Activated CD8-positive, alpha-beta memory T cell treated with anti-CD3 and anti-CD28 coated beads for 48 hours (primary cell): Measurements from ENCODE around the gene KPNA1.
"Not testable (repeated sequence)": the region's sequence is repeated elsewhere in the genome, so short reads cannot be mapped to it uniquely, and the experiment has no call there.

ENCODE experiments used
- DNase-seq, 3 experiments: peaks; one replicate each; pipeline ENCODE4 v3.0.0-alpha.2; 2020; ENCODE audit warnings: low read depth in 2 of 3, low spot score in 2 of 3

The KPNA1 gene

DNA sequence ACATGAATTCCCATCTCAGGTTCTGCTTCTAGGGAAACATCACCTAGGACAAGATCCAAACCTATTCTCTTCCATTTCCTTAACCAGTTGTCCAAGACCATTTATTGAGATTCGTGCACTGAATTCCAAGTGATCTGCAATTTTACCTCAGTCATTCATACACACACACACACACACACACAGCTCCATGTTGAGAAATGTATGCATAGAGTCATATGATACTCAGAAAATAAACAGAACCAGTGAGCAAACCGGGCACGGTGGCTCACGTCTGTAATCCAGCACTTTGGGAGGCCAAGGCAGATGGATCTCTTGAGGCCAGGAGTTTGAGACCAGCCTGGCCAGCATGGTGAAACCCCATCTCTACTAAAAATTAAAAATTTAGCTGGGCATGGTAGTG, 6.1 kb upstream of the KPNA1 start:
- no peak for DNase-seq

DNA sequence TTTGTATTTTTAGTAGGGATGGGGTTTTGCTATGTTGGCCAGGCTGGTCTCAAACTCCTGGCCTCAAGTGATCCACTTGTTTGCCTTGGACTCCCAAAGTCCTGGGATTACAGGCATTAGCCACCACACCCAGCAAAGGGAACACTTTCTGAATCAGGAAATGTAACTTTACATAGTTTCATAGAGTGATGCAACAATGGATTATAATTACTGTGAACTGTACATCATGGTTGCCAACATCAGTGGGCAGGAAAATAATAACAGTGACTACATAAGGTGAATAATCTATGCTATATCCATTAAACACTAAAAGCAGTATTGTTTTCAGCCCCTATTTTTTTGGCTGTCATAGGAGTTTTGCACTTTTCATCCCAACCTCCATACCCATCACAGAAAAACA, 5.0 kb upstream of the KPNA1 start:
- DNase-seq = no peak

DNA sequence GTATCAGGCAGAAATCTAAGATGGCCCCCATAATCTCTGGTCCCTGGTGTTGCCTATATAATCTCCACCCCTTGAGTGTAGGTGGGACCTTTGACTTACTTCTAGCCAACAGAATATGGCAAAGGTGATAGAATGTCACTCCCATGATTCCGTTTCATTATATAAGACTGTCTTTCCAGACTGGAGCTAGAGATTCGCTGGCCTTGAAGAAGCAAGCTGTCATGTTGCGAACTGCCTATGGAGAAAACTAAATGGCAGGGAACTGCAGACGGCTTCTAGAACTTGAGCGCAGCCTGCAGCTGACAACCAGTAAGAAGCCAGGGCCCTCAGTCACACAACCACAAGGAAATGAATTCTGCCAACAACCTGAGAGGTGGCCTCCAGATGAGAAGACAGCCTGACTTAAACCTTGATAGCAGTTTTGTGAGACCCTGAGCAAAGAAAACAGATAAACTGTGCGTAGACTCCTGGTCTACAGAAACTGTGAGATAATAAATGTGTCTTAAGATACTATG, 2.2 kb upstream of the KPNA1 start:
- DNase-seq = no peak

DNA sequence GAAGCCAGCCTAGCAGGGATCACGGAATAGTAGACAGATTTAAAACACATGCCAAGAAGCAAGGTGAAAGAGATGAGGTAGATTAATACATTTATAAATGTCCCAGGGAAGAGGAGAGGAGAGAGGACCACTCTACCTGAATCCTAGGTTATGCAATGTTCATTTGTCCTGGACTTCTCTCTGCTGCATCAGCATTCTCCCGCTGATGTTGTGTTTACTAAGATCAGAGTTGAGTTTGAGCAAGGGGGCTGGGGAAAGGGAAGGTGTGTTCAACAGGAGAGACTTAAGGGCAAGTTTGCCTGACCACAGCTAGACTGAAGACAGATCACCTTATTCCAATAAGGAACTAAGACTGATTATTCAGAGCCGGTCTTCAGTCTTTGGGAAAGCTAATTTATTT, 1.1 kb upstream of the KPNA1 start:
- no peak for DNase-seq

DNA sequence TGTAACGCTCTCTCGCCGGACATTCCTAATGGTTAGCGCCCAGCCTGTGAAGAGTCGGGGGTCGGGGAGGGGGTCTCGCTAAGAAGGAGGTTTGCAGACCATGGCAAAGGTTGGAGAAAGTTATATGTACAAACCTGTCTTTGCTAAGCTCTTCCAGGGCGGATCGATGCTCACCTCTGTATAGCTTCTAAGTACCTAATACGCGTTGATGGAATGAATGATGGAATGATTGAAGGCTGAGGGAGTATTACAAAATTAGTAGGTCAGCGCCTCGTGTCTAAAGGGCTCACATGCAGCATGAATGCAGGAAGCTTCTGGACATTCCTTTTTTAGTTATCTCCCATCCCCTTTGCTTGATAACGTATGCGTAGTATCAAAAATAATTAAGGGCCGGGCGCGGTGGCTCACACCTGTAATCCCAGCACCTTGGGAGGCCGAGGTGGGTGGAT, 305 bp upstream of the KPNA1 start:
- no peak for DNase-seq

DNA sequence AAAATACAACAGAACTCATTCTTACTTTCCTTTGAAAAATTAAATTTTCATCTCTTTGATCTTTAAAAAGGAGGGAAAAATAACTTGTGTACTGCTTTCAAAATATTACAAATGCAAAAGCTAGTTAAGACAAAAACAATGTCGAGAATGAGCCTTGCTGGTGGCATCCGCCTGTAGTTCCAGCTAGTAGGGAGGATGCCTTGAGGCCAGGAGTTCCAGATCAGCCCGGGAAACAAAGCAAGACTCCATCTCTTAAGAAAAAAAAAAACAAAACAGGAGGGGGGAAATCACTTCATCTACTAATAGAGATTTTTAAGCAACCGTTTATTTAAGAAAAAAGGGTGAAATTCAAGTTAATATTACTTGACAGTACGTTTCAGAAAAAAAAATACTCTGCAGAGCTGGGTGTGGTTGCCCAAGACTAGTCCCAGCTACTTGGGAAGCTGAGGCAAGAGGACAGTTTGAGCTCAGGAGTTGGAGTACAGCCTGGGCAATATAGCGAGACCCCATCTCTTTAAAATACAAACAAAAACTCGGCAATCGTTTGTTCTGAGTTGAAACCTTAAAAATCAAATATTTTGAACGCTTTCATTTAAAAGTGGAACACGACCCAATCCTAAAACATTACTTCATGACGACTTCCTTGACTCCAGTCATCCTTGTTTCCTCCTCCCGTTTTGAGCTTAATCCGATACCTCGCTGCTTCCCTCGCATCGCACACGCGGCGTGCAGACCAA, 1.2 kb downstream of the KPNA1 start:
- no peak for DNase-seq

DNA sequence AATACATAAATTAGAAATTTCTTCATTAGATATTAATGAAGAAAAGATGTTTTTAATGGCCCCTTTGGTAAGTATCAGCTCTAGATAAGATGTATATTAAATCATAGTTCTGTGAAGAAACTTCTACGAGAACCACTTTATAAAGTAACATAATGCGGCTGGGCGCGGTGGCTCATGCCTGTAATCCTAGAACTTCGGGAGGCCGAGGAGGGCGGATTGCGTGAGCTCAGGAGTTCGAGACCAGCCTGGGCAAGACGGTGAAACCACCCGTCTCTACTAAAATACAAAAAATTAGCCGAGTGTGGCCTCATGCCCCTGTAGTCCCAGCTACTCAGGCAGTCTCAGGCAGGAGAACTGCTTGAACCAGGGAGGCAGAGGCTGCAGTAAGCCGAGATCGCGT, 2.5 kb downstream of the KPNA1 start:
- DNase-seq = no peak

DNA sequence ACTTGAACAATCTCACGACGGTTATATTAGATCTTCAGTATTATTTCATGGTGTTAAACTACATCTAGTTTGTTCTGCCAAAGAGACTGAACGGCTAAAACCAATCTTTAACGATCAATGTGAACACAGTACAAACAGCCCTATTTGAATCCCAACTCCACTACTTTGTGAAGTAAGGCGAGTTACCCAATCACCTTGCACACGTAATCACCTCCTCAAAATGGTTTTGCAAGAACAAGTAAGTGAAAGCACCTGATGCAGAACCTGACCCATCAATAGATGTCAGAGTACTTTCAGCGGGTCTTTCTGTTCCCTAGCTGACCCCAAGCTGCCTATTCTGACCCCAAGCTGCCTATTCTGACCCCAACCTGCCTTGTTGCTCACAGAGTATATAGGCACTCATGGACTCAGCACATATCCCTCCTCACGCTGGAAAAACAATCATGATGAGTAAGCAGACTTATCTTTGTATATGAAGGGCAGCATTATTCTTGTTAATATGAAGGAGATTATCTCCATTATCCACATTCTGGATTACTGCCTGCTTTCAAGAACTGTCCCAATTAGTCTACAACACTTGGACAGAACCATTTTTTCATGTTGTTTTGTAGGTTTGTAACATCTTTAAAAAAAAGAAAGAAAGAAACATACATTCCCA, 3.7 kb downstream of the KPNA1 start:
- DNase-seq = no peak

DNA sequence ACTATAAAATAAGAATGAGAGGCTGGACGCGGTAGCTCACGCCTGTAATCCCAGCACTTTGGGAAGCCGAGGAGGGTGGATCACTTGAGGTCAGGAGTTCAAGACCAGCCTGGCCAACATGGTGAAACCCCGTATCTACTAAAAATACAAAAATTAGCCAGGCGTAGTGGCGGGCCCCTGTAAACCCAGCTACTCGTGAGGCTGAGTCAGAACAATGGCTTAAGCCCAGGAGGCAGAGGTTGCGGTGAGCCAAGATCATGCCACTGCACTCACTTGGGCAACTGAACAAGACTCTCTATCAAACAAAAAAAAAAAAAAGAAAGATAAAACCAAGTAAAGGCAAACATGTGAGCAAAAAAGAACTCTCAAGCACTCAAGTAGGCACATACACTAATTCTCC, 5.8 kb downstream of the KPNA1 start:
- not testable (repeated sequence) for DNase-seq

DNA sequence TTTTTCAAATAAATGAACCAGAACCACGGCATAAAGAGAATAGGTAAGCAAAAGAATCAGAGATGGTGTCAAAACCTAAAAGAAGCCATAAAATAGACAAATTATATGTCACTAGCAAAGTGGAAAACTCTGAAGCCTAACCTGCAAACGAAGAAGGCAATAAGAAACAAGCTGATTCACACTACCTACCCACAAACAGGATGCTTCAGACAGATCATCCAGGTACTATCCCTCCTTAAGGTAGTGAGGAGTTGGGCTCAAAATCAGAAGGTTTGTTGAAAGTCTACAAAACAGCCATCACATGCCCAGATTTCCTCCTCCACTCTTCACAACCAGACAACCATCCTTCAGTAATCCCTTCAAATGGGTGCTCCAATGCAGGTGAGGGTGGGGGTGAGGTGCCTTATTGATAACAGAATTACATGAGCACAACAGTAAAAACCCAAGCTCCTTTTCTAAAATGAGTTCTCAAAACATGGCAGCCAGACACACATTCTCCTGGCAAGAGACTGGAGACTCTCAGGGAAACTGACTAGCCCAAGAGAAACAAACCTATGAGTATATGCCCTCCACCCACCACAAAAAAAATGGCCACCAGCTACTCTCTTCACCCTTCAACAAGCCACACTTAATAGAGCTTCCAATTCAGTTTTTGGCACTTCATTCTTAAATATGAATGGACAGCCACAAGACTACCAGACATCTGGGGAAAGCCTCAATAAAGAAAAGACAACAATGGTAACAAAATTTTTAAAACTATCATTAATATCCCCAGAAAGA, 6.4 kb downstream of the KPNA1 start:
- no peak for DNase-seq

DNA sequence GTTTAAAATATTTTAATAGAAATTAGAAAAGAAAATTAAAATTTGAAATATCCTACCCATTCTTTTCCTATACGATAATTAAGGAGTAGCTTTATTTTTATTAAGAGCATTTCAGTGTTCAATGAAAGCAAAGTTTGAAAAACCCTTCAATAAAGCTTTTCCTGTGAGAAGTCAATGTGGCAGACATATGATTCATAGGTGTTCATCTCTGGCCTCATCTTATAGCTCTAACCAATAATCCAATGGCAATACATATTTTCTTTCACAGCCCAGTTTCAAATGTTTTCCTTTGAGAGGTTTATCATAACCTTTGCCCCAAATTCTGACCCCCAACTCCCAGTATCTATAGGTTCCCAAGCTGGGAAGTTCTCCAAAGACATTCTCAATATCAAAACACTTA, 8.3 kb downstream of the KPNA1 start:
- DNase-seq = no peak

DNA sequence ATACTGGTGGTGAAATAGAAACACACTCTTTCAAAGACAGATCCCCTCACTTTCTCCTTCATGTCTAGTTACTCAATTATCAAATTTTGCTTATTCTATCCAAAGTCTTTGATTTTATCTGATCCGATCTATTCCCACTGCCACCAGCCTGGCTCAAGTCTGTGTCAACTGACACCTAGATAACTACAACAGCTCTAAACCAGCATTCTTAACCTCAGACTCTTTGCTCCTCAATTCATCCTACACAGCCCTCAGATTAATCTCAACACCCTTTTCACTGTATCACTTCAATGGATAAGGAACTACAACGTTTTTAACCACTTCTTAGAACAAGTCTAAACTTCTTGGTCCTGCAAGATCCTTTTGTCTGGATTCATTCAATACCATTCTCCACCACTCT, 9.1 kb downstream of the KPNA1 start:
- no peak for DNase-seq

DNA sequence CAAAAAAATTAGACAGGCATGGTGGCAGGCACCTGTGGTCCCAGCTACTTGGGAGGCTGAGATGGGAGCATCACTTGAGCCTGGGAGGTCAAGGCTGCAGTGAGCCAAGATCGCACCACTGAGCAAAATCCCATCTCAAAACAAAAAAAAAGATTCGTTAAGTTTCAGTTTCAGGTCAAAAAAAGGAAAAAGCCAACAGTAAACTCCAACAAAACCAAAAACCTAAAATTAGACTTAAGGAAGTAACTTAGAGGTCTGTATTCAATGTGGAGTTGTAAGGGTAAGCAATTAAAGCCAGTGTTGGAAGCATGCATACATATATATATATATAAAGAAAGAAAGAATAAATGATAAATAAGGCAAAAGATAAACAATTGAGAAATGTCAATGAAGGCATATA, 11.8 kb downstream of the KPNA1 start:
- no peak for DNase-seq

DNA sequence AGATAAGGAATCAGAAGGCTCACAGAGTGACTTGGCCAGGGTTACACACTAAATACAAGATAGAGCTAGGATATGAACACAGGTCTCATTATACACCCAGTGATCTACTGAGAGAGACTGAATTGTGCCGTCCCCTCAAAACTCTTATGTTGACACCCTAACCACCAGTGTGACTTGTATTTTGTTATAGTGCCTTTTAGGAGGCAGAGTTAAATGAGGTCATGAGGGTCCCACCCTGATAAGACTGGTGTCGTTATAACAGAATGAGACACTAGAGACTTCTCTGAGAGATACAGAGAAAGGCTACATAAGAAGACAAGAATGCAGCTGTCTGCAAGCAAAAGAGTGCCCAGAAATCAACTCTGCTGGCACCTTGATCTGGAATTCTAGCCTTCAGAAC, 12.6 kb downstream of the KPNA1 start:
- no peak for DNase-seq

DNA sequence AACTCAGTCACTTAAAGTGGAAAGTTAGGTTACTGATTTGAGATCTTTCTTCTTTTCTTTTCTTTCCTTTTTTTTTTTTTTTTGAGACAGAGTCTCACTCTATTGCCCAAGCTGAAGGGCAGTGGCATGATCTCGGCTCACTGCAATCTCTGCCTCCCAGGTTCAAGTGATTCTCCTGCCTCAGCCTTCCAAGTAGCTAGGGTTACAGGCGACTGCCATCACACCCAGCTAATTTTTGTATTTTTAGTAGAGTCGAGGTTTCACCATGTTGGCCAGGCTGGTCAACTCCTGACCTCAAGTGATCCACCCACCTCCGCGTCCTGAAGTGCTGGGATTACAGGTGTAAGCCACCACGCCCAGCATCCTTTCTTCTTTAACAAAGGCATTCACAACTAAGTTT, 13.8 kb downstream of the KPNA1 start:
- DNase-seq = not testable (repeated sequence)

DNA sequence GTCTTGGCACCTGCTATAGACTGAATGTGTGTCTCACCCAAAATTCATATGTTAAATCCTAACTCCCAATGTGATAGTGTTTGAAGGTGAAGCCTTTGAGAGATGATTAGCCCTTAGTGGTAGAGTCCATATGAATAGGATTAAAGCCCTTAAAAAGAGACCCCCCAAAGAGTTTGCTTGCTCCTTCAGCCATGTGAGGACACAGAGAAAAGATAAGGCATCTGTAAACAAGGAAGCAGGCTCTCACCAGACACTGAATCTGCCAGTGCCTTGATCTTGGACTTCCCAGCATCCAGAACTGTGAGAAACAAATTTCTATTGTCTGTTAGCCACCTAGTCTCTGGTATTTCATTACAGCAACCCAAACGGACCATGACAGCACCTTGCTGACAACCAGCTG, 16.6 kb downstream of the KPNA1 start:
- DNase-seq = no peak

DNA sequence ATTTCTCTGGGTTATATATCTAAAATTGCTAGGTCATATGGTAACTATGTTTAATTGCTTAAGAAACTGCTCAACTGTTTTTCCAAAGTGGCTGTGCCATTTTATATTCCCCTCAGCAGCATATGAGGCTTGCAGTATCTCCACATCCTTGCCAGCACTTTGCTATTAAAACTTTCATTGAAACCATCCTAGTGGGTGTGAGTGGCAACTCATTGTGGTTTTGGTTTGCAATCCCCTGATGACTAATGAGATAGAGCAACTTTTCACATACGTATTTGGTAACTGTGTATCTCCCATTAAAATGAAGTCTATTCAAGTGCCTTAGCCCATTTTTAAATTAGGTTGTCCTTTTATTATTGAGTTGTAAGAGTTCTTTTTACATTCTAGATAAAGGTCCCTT, 17.3 kb downstream of the KPNA1 start:
- no peak for DNase-seq

DNA sequence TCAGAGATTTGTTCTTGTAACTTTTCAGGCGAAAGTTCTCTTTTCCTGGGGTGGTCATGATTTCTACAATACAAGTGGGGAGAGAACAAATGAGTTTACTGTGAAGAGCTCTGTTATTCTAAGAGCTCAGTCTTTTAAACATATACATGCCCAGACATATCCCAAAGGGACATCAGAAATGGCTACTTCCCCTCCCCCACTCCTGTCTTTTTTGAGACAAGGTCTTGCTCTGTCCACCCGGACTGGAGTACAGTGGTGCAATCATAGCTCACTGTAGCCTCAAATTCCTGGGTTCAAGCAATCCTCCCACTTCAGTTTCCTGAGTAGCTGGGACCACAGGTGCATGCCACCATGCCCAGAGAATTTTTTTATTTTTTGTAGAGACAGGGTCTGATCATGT, 18.2 kb downstream of the KPNA1 start:
- no peak for DNase-seq

DNA sequence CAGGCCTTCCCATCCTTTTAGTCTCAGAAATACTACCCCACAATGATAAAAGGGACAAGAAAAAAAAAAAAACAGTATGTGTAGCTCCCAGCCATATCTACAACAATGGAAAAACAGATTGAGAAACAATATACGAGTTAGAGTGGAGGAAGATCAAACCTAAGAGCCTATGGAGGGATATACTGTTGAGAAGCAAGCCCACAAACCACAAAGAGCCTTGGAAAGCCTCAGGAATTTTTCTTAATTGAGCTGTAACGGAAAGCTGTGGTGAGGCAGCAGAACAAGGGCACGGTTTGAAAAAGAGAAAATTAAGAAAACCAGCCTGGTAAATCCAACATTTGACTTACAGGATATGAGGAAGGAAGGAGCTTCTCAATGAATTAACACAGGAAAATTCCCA, 21.4 kb downstream of the KPNA1 start:
- no peak for DNase-seq

DNA sequence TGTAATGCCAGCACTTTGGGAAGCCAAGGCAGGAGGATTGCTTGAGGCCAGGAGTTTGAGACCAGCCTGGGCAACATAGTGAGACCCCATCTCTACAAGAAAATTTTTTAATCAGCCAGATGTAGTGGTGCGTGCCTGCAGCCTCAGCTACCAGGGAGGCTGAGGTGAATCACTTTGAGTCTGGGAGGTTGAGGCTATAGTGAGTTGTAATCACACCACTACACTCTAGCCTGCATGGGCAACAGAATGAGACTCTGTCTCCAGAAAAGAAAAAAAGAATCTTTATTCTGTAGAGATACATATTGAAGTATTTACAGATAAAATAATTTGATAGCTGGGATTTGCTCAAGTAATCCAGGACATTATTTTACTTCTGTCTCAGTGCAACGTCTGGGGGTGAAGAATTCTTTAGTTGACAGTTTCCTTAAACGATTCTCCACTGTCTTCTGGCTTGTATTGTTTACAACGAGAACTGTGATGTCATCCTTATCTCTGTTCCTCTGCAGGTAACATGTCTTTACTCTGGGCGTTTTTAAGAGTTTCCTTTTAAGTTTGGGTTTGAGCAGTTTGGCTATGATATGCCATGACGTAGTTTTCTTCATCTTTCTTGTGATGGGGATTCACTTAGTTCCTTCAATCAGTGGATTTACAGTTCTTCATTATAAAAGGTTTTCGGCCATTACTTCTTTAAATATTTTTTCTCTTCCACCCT, 26.3 kb downstream of the KPNA1 start:
- no peak for DNase-seq

DNA sequence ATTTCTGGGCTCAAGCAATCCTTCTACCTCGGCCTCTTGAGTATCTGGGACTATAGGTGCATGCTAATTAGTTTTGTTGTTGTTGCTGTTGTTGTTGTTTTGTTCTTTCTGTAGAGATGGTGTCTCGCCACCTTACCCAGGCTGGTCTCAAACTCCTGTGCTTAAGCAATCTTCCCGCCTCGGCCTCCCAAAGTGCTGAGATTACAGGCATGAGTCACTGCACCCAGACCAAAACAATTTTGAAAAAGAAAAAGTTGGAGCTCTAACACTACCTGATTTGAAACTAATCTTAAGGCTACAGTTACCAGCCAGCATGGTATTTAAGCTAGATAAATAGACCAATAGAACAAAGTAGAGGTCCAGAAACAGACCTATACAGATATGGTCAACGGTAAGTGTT, 29.8 kb downstream of the KPNA1 start:
- no peak for DNase-seq
